ENCODE results near the gene DNAH2.

Gene DNAH2

DNA sequence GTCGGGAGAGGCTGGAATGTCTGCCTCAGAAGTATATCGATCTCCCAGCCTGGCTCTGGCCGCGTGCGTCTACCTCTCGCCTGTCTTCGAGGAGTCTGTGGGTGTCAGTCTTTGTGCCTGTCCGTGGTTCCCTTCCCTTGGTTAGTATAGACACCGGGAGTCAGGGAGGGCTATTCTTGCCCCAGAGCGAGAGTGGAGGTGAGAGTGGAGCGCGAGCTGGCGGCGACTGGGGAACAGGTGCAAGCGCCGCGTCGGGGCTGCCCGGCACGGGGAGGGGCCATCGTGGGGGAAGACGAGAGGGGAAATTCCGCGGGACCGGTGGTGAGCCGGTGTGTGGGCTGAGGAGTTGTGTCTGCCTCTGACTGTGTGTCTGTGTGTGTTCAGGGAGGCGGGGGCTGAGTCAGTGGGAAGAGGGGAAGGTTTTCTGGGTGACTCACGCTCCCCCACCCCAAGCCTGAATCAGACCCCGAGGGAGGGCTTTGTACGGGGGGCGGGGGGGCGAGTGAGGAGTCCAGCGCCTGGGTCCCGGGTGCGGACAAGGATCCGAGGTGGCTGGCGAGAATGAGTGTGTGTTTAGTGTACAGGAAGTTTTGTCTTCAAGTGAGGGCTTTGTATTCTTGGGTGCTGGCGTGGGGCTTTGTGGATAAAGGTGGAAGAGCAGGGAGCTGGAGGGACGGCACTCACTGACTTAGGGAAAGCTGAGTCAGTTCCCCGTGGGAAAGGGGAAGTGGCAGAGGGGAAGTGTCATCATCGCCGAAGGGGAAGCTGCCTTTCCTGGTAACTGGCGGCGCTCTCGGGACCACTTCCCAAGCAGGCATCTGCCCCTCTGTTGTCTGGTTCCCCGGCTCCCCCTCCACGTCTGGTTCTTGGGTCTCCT lies 125.1 kb downstream of the DNAH2 start:
- DNase-seq, result peak; percentile 85

DNA sequence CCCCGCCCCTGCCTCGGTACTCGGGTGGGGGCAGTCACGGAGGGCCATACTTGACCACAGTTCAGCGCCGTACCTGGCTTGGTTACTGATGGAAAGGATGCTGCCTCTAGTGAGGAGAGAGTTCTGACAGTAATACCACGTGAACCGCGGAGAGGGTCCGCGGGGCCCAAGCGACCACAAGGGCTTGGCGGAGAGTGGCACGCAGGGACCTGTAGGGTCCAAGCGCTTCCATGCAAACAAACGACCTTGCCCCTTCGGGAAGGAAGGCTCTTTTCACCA lies 125.7 kb downstream of the DNAH2 start:
- peak; percentile 35 for DNase-seq

- DNase-seq, result peak; percentile 86
Measured at GRCh38 chr17:7843536-7844291, 126.2 kb downstream of the DNAH2 start.

DNA sequence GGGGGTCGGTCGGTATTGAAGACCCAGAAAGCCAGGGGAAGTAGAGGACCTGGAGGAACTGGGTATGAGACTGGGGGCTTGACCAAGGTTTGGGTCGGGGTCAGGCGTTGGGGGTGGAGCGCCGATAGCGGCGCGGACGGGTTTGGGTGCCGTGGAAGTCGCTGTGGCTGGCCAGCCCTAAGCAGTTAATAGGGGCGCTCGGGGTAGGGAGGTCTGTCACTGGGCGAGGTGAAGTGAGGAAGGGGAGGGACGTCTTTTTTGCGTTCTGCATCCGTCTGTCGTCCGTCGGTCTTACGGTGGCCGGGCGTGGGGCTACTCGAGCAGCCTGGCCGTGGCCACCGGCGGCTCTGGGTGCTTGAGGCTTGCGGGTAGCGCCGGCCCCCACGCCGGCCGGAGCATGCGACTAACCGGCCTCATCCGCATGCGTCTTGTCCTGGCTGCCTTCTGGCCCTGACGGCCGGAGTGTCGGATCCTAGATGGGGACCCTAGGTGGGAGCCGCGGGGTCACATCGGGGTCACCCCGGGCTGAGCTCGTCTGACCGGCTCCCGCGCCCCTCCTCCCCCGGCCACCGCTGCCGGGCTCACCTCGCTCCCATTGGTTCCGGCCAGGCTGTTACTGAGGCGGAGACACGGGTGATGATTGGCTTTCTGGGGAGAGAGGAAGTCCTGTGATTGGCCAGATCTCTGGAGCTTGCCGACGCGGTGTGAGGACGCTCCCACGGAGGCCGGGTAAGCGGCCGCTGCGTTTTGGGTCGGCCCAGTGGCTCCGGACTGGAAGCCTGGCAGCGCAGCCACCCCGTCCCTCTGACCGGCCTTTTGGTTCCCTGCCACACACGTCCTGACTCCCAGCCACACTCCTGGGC lies 127.0 kb downstream of the DNAH2 start:
- peak; percentile 73 for DNase-seq

DNA sequence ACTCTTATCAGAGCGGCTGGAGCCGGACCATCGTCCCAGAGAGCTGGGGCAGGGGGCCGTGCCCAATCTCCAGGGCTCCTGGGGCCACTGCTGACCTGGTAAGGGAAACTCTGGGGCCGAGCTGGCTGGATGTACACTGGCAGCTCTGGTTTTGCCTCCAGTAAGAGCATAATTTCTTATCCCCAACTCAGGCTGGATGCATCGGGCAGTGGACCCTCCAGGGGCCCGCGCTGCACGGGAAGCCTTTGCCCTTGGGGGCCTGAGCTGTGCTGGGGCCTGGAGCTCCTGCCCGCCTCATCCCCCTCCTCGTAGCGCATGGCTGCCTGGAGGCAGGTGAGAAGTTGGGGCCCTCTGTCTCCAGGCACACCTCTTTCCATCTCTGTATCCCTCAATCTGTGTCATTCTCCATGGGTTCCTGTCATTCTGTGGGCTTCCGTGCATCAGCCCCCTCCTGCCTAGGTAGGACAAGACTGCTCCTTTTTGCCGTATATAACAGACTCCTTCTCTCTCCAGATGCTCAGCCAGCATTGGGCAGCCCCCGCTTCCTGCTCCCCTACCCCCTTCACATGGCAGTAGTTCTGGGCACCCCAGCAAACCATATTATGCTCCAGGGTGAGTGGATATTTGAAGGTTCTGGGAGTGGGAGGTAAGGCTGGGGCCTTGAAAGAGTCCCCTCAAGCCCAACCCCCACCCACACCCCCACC lies 128.0 kb downstream of the DNAH2 start:
- no peak for DNase-seq

GRCh38 chr17:7846063-7846735 lies 128.7 kb downstream of the DNAH2 start:
- no peak for DNase-seq

GRCh38 chr17:7846765-7847661 lies 129.5 kb downstream of the DNAH2 start:
- DNase-seq, result no peak

DNA sequence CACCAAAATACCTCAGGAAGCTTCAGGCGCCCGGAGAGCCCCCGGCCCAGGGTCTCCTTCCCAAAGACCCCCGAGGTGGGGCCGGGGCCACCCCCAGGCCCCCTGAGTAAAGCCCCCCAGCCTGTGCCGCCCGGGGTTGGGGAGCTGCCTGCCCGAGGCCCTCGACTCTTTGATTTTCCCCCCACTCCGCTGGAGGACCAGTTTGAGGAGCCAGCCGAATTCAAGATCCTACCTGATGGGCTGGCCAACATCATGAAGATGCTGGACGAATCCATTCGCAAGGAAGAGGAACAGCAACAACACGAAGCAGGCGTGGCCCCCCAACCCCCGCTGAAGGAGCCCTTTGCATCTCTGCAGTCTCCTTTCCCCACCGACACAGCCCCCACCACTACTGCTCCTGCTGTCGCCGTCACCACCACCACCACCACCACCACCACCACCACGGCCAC lies 130.6 kb downstream of the DNAH2 start:
- DNase-seq, result no peak

DNA sequence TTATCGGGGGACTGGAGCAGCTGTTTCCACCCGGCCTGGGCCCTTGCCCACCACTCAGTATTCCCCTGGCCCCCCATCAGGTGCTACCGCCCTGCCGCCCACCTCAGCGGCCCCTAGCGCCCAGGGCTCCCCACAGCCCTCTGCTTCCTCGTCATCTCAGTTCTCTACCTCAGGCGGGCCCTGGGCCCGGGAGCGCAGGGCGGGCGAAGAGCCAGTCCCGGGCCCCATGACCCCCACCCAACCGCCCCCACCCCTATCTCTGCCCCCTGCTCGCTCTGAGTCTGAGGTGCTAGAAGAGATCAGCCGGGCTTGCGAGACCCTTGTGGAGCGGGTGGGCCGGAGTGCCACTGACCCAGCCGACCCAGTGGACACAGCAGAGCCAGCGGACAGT lies 131.2 kb downstream of the DNAH2 start:
- DNase-seq, result no peak

- DNase-seq, result no peak
Measured at GRCh38 chr17:7849130-7849750, 131.7 kb downstream of the DNAH2 start.

DNA sequence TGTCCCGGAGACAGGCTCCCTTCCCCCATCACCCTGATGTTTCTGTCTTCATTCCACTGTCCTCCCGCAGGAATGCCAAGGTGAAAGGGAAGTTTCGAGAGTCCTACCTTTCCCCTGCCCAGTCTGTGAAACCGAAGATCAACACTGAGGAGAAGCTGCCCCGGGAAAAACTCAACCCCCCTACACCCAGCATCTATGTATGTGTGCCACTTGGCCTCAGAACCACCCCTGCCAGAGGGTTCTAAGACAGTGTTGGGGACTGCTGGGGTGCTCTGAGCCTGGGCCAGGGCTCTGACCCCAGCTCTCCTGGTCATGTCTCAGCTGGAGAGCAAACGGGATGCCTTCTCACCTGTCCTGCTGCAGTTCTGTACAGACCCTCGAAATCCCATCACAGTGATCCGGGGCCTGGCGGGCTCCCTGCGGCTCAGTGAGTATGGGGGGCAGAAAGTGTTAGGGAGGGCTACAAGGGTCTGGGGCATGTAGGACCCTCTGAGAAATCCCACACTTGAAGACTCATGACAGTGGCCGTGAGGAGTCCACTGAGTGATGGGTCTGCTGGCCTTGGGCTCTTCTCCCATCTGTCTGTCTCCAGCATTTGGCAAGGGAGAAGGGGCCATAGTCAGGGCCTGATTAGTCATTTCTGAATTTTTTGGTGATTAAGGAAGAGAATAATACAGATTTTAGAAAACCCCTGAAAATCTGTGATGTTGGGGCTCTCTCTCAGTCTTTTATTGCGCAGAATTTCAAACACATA lies 132.4 kb downstream of the DNAH2 start:
- DNase-seq, result no peak

GRCh38 chr17:7850701-7851437 lies 133.3 kb downstream of the DNAH2 start:
- DNase-seq, result no peak

DNA sequence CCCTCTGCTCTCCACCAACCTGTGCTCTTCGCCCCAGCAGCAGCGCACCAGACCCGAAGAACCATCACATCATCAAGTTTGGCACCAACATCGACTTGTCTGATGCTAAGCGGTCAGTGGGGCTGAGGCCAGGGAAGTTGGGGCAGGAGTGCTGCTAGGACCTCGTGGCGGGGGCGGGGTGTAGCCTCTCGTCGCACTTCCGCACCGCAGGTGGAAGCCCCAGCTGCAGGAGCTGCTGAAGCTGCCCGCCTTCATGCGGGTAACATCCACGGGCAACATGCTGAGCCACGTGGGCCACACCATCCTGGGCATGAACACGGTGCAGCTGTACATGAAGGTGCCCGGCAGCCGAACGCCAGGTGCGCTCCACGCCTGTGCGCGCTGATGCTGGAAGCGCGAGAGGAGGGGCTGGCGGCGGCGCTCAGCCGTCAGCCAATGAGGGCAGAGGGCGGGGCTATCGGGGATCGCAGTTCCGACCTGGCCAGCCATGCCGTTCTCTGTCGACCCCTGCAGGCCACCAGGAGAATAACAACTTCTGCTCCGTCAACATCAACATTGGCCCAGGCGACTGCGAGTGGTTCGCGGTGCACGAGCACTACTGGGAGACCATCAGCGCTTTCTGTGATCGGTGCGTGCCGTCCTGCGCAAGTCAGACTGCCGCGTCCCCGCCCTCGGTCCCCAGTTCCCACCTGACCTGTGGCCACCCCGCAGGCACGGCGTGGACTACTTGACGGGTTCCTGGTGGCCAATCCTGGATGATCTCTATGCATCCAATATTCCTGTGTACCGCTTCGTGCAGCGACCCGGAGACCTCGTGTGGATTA lies 134.1 kb downstream of the DNAH2 start:
- DNase-seq, result peak; percentile 94

DNA sequence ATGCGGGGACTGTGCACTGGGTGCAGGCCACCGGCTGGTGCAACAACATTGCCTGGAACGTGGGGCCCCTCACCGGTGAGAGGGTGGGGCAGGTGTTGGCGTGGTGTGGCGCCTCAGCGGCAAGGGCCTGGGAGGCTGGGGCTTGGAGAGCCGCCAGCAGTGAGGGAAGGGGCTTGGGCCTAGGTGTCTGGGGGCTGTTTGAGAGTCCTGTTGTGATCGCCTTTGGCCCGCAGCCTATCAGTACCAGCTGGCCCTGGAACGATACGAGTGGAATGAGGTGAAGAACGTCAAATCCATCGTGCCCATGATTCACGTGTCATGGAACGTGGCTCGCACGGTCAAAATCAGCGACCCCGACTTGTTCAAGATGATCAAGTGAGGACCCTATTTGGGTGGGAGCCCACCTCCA lies 134.7 kb downstream of the DNAH2 start:
- no peak for DNase-seq

DNA sequence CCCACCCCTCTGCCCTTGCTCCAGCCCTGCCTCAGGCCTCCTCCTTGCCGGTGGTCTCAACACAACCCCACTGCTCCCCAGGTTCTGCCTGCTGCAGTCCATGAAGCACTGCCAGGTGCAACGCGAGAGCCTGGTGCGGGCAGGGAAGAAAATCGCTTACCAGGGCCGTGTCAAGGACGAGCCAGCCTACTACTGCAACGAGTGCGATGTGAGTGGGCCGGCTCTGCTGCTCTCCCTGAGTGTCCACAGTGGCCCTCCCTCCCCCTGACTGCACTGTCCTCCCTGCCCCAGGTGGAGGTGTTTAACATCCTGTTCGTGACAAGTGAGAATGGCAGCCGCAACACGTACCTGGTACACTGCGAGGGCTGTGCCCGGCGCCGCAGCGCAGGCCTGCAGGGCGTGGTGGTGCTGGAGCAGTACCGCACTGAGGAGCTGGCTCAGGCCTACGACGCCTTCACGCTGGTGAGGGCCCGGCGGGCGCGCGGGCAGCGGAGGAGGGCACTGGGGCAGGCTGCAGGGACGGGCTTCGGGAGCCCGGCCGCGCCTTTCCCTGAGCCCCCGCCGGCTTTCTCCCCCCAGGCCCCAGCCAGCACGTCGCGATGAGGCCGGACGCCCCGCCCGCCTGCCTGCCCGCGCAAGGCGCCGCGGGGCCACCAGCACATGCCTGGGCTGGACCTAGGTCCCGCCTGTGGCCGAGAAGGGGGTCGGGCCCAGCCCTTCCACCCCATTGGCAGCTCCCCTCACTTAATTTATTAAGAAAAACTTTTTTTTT lies 135.6 kb downstream of the DNAH2 start:
- DNase-seq, result no peak

DNA sequence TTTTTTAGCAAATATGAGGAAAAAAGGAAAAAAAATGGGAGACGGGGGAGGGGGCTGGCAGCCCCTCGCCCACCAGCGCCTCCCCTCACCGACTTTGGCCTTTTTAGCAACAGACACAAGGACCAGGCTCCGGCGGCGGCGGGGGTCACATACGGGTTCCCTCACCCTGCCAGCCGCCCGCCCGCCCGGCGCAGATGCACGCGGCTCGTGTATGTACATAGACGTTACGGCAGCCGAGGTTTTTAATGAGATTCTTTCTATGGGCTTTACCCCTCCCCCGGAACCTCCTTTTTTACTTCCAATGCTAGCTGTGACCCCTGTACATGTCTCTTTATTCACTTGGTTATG lies 136.1 kb downstream of the DNAH2 start:
- no peak for DNase-seq

- DNase-seq, result no peak
Measured at GRCh38 chr17:7854078-7854777, 136.7 kb downstream of the DNAH2 start.
